ENCODE results near the gene GTF3C5.
"Not testable (repeated sequence)": the region's sequence is repeated elsewhere in the genome, so short reads cannot be mapped to it uniquely, and the experiment has no call there.

The GTF3C5 gene

DNA sequence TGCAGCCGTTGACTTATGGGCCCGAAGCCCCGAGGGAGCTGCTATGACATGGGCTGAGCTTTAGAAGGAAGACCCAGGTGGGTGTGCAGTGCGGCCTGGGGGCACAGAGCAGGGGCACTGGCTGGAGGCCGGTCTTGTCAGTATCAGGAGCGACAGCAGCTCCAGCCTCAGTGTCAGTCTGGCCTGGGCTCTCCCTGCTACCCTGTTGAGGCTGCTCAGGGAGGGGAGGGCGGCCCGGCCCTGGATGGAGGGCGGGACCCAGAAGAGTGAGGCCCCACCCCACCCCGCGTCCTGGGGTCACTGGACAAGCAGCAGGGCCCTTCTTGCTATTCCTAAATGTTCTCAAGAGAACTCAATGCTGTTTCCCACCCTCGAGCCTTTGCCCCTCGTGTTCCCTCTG lies 34.3 kb upstream of the GTF3C5 start:
- DNase-seq: no peak

DNA sequence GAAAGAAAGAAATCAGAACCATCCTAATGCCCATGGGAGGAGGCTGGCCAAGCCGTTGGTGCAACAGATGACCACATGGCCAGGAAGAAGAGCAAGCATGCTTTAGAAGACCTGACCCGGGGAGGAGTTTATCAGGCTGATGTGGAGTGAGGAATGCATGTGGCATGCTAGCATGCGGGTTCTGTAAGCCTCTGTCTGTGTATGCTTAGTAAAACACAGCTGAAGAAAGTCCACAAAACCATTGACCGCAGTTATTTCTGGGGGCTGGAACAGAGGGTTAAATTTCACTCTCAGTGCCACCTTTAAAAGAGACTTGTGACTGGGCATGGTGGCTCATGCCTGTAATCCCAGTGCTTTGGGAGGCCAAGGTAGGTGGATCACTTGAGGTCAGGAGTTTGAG lies 33.2 kb upstream of the GTF3C5 start:
- DNase-seq: no peak

DNA sequence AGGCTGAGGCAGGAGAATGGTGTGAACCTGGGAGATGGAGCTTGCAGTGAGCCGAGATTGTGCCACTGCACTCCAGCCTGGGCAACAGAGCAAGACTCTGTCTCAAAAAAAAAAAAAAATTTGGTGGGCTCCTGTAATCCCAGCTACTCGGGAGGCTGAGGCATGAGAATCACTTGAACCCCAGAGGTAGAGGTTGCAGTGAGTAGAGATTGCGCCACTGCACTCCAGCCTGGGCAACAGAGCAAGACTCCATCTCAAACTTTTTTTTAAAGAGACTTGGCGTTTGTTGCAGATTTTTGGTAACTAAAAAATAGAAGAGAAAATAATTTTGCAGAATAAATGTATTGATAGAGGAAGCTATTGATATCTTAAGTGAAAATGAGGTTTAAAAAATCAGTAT lies 32.6 kb upstream of the GTF3C5 start:
- DNase-seq: not testable (repeated sequence)

DNA sequence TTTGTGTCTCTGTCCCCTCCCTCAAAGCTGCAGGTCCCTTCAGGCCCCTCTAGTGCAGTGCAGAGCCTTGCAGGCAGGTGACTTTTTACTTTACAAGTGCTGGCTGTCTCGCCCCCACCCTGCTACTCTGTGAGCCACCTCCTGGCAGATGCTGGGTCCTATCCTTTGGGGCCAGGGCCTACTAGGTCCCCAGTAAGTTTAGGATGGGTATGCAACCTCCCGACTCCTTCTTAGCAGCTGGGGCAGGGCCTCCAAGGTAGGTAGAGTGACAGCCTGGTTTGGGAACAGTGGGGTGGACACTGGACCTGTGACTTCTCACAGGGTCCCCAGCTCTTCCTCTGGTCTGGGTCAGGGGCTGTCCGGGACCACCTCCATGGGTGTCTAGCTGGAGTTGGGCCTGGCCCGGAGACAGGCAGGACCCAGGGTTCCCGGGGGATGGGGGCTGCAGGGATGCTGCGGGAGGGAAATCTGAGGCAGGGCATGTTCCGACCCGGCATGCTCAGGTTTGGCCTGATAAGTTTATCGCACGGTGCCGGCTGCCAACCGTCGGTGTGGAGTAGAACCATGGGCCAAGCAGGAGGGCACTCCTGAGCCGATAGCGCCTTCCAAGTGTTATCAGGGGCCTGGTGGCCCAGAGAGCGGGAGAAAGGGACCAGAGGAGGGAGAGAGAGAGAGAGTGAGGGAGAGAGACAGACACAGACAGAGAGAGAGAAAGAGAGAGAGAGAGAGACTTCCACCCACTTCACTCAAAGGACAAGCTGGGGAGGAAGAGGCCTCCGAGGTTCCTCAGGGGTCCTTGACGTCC lies 31.8 kb upstream of the GTF3C5 start:
- no peak for DNase-seq

DNA sequence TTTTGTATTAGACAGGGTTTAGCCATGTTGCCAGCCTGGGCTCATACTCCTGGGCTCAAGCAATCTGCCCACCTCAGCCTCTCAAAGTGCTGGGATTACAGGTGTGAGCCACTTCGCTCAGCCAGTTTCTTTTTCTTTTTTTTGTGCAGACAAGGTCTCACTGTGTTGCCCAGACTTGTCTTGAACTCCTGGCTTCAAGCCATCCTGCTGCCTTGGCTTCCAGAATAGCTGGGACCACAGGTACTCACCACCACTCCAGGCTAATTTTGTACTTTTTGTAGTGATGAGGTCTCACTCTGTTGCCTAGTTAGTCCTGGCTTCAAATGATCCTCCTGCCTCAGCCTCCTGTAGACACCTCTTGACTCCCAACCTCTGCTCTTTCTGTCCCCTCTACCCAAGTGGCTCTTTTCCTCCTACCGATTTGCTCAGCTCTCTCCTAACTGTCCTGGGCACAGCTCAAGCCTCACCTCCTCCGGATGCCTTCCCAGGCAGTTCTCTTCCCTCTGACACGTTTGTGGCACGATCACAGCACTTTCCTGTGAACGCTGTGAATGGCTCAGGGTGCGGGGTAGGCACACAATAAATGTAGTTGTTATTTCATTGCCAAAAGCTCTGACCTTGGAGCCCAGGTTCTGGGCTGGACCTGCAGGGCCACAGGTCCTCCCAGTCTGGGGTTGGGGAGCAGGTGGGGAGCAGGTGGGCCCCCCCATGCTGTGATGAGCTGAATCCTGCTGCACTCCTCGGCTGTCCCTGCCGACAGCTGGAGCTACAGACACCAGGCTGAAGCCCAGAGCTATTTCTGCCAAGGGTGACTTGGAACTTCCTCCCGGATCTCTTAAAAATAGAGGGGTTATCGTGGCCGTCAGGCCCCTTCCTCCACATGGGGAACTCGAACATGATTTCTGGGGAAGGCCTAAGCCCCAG lies 28.4 kb upstream of the GTF3C5 start:
- DNase-seq: no peak

DNA sequence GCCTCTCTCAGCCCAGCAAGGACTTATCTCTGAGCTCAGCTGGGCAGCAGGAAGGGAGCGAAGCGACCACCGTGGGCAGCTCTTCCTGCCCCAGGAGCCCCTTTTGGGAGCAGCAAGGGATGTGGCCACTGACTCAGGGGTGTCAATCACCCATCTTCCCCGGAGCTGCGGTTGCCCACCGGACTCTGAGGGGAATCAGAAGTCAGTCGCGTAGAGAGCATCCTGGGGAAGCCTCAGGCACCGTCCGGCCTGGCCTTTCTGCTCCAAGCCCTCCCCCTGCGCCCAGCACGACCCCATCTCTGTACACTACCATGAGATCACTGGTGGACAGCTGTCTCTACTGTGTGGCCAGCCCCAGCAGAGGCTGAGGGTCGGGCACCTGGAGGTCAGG lies 27.7 kb upstream of the GTF3C5 start:
- no peak for DNase-seq

DNA sequence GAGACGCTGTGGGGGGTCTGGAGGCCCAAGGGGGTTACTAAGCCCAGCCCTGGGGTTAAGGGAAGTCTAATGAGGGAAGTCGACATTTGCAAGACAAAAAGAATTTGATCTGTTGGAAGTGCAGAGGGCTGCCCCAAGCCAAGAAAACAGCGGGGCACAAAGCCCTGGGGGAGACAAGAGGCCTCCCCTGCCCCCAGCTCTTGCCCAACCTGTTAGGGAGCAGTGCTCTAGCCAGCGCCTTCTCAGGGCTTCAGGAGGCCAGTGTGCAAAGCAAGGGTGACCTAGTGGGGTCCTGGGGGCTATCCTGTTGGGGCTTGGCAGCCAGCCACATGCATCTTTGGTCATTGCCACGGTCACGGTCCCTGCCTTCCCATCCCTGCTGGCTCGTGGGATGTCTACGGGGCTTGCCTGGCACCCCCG lies 27.1 kb upstream of the GTF3C5 start:
- peak in 1 of 58 donors; percentile 37 for DNase-seq

DNA sequence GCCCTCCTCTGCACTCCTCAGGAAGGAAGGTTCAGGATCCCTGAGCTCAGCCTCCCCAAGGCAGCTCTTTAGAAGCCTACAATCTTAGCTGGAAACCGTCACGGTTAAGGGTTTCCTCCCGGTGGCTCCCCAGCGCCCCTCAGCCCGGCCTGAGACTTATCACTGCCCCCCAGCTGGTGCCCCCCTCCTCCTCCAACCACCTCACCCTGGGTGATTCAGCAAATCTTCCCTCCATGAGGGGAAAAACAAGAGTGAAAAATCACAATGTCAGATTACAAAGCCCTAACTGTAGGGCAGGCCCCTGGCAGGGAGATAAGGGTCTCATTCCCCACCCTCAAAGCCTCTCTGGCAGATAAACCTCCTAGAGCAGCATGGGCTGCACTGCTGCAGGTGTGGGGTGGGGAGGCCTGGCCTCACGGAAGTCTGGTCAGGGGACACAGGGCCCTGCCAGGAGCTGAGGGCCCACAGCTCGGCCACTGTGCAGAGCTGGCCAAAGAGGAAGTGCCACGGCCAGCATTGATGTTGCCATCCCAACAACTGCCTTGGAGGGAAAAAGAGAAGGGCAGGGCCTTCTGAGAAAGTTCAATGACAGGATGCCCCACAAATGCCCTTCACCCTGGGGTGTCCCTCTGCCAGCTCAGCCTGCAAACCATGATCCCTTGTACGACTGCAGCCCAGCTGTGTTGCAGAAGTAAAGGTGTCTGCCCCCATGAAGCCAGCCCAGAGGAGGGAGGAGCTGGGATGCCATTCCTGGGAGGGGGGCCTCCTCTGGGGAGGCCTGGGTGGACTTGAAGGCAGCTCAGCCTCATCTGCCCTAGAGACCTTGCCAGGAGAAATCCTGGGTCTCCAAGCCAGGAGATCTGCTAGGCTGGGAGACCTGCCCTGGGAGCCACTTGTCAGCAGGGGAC lies 26.5 kb upstream of the GTF3C5 start:
- DNase-seq: peak in 5 of 58 donors; percentile 8 to 31 (median 15)

DNA sequence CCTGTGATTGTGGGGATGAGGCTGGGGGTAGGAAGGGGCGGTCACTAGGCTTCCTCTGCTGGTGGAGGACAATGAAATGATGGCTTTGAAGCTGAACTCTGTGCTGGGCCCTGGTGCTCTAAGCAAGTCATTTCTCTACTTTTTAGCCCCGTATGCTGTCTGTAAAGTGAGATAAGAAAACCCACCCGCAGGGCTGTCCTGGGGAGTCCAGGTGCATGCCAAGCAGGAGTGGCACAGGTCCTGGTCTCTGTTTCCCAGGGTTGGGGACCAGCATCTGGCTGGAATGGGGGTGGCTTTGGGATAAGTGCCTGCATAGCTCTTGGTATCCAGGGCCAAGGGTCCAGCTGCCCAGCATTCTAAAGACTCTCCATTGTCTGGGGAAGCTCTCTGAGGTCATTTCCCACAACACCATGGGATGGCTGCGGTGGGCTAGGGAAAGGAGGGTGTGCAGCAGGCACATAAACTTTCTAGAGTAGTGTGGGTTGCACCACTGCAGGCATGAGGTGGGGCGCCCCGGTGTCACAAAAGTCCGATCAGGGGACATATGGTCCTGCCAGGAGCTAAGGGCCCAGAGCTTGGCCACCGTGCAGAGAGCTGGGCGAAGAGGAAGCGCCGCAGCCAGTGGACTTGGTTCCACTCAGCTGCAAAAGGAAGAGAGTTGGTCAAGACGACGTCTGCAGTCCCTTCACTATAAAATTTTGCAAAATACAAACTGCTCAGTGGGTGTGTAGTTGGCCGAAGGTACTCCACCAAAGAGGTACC lies 25.6 kb upstream of the GTF3C5 start:
- no peak for DNase-seq

DNA sequence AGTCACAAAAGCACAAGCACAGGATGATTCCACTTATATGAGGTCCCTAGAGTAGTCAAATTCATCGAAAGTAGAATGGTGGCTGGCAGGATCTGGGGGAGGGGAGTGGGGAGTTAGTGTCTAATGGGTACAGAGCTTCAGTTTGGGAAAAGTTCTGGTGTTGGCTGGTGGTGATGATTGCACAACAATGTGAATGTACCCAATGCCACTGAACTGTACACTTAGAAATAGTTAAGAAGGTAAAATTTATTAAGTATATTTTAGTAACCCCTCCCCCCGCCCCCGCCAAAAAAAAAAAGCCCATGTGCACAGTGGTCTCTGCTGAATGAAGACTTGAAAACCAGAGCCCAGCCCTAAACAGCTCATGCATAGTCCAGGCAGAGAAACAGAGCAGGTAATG lies 24.8 kb upstream of the GTF3C5 start:
- no peak for DNase-seq

DNA sequence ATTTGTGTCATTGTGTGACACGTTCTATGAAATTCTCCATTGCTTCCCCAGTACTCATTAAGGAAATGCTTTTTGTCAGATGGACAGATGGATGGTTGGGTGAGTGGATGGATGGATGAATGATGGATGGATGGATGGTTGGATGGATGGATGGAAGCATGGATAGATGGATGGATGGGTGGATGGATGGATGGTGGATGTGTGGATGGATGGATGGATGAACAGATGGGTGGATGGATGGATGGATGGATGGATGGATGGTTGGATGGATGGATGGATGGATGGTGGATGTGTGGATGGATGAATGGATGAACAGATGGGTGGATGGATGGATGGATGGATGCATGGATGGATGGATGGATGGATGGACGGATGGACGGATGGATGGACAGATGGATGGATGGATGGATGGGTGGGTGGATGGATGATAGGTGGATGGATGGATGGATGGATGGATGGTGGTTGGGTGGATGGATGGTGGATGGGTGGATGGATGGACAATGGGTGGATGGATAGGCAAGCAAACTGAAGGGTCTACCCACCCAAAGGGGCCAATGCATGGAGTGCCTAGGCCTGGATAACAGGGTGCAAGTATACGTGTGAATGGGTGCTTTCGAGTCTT lies 24.0 kb upstream of the GTF3C5 start:
- DNase-seq: no peak

DNA sequence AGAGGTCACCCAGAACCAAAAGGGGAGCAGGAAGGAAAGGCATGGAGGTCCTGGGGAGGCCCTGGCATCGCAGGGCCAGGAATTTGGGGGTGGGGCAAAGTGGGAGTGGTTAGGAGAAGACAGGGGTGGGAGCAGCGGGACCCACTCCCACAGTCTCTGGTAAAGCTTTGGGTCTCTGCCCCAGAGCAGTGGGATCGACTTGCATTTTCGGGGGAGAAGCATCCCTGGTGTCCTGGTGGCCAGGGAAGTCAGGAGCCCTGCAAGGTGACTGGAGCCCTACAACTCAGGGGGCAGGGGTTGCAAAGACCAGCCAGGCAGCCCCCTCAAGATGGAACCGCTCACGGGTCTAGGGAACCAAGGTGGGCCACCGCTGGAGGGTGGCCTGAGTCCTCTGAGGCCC lies 22.4 kb upstream of the GTF3C5 start:
- DNase-seq: no peak

DNA sequence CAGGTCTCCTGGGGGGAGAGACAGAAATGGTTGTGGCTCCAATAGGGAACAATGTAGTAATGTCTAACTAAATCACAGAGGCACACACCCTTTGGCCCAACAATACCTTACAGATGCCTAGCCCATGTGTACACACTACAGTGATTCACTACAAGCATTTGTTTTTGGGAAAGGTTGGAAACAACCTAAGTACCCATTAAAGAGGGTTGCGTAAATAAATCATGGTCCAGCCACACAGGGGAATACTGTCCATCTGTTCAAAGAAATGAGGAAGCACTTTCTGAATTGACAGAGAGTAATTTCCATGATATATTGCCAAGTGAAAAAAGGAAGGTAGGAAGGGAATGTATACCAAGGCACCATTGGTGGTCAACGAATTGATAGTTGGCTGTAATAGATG lies 22.0 kb upstream of the GTF3C5 start:
- no peak for DNase-seq

DNA sequence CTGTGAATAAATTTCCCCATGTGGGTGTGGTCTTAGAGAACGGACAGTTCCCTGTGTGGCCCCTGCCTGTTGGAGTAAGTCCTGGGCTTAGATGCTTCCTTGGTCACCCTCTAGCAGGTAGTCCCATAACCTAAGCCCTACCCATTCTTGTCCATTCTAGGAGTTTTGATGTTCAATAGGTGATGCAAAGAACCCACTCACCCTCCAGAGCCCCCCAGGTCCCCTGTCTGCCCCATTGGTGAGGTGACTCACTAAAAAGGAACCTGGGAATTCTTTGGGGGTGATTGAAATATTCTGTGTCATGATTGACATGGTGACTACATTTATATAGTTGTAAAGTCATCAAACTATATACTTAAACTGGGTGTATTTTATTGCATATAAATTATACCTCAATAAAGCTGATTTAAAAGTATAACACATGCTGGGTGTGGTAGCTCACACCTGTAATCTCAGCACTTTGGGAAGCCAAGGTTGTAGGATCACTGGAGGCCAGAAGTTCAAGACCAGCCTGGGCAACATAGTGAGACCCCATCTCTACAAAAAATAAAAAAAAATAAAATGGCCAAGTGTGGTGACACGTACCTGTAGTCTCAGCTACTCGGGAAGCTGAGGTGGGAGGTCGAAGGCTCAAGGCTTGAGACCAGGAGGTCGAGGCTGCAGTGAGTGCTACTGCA lies 20.8 kb upstream of the GTF3C5 start:
- DNase-seq: no peak

DNA sequence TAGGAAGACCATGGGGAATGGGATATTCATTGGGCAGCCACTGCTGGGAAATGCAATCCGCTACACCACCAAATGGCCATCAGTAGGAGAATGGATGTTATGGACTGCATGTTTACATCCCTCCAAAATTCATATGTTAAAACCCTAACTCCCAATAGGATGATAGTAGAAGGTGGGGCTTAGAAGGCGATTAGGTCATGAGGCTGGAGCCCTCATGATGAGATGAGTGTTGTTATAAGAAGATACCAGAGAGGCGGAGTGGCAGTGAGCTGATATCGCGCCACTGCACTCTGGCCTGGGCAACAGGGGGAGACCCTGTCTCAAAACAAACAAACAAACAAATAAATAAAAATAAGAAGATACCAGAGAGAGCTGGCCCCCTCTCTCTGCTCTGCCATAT lies 16.1 kb upstream of the GTF3C5 start:
- no peak for DNase-seq

DNA sequence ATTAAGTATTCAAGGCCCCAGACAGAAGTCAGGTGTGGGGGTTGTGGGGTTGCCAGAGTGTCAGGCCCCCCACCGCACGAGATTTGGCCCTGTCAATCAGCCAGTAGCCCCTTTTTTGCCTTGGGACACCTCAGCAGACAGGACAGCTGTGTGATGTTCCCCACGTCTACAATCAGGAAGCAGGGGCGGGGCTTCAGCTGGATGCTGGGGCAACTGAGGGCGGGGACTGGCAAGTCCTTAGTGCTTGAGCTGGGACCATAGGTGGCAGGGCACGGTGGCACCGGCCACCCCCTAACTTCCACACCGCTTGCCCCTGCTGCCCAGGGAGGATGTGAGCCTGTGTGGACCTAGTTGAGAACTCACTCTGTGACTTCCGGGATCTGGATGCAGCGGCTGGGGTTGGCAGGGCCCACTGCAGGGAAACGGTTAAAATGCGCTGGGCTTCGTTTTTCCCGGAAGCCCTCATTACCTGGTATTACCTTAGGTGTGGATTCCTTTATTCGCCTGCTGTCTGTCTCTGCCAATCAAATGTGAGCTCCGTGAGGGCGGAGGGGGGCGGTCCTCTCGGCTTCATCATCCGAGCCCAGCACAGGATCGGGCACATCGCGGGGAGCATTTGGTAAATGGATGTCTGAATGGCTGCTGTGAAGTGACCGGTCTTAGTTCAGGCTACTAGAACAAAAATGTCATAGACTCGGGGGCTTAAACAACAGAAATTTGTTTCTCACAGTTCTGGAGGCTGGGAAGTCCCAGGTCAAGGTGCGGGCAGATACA lies 7.5 kb upstream of the GTF3C5 start:
- no peak for DNase-seq

DNA sequence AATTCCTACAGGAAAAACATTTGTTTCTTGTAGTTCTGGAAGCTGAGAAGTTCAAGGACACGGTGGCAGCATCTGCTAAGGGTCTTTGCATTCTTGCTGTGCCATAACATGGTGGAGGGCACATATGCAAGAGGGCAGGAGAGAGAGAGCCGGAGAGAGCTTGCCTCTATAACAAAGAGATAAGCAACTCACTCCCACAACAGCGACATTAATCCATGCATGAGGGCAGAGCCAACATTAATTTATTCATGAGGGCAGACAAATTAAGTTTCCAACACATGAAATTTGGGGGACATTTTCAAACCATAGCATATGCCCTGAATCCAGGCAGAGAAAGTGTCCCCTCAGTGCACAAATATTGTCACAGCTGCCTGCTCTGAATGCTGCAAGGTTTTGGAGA lies 4.4 kb upstream of the GTF3C5 start:
- DNase-seq: no peak

DNA sequence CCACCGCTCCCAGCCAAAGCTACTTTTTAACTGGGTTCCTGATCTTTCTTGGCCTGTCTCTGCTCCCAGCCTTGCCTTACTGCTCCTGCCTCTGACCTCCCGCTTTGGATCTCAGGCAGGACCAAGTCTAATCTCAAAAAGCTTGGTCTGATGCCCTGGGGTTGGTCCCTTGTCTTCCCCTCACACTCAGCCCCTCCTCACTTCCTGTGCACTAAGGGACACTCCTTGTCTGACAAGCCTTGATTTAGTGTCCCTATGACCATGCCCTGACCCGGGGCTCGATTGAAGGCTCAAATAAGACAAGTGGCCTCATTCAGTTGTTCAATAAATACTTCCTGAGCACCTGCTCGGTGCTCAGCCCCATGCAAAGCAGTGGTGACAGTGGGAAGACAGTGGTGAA lies 3.7 kb upstream of the GTF3C5 start:
- no peak for DNase-seq

DNA sequence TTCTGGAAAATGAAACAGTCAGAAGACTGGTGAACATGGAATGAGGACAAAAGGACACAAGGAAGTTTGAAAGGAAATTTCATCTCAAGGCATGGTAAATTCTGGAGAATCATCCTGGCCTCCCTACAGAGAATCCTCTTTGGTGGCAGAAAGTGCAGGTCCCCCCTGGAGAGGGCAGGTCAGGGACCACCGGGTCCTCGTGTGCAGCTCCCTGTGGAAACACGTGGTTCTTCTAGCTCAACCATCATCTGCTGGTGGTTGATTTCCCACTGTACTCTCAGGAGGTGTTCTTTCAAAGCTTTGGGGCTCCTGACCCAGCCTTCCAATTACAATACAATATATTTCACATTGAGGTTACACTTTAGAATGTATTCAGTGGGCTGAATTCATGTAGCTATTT lies 2.6 kb upstream of the GTF3C5 start:
- DNase-seq: no peak
